Keratinocyte (primary cell): Measurements from ENCODE around the gene NTNG2. TPM values are rescaled to one million over a fixed set of nuclear protein-coding genes. Genes with fewer than 3 reads are reported as not detected.

Experiments
- DNase-seq: peaks from one replicate; pipeline ENCODE4 v3.0.0-alpha.2; 2011; ENCODE audit warnings: low read depth, missing footprints, low spot score
- FAIRE-seq: peaks from 2 replicates; lab custom pipeline; 2011; peaks lifted over from hg19 to GRCh38; lab: Jason Lieb, UNC
- H2AFZ ChIP-seq: 2 replicates; pipeline ENCODE4 v1.6.0; 2012; ENCODE audit warnings: low read length, control low read depth, inconsistent platforms; ENCODE audit not compliant: control insufficient read depth
- H3K27ac ChIP-seq: 2 replicates; pipeline ENCODE4 v1.5.1; 2011; ENCODE audit warnings: low read length; ENCODE audit not compliant: control insufficient read depth, insufficient read depth
- H3K27me3 ChIP-seq: 3 replicates; pipeline ENCODE4 v1.6.0; 2011; ENCODE audit warnings: low read length; ENCODE audit not compliant: control insufficient read depth, insufficient read depth; ENCODE audit errors: extremely low read depth
- H3K36me3 ChIP-seq, 2 experiments: 2 replicates in 1 of 2; 3 replicates in 1 of 2; pipeline ENCODE4 v1.5.1; 2011; ENCODE audit warnings: low read length in 2 of 2, mild to moderate bottlenecking in 1 of 2; ENCODE audit not compliant: control insufficient read depth in 2 of 2, insufficient read depth in 2 of 2; ENCODE audit errors: extremely low read depth in 1 of 2
- H3K4me1 ChIP-seq: 3 replicates; pipeline ENCODE4 v1.5.1; 2011; ENCODE audit warnings: low read length; ENCODE audit not compliant: control insufficient read depth, insufficient read depth; ENCODE audit errors: extremely low read depth
- H3K4me2 ChIP-seq: 3 replicates; pipeline ENCODE4 v1.6.0; 2011; ENCODE audit warnings: low read depth, low read length; ENCODE audit not compliant: control insufficient read depth, insufficient read depth; ENCODE audit errors: extremely low read depth
- H3K4me3 ChIP-seq, 3 experiments: fragments of 200-600 bp in 1 of 3; sonication (generic) in 1 of 3; 2 replicates in 2 of 3; 3 replicates in 1 of 3; pipeline ENCODE4 v1.5.1; 2011 to 2016; ENCODE audit warnings: low read length in 3 of 3, mild to moderate bottlenecking in 3 of 3, control low read depth in 2 of 3, inconsistent platforms in 1 of 3, low read depth in 1 of 3, mixed read lengths in 1 of 3, mixed run types in 1 of 3, moderate library complexity in 1 of 3; ENCODE audit not compliant: control insufficient read depth in 2 of 3, insufficient read depth in 2 of 3; ENCODE audit errors: extremely low read depth in 1 of 3
- H3K79me2 ChIP-seq: 2 replicates; pipeline ENCODE4 v1.6.0; 2012; ENCODE audit warnings: low read length; ENCODE audit not compliant: control insufficient read depth, insufficient read depth
- H3K9ac ChIP-seq: 3 replicates; pipeline ENCODE4 v1.6.0; 2011; ENCODE audit warnings: low read length; ENCODE audit not compliant: control insufficient read depth, insufficient read depth; ENCODE audit errors: extremely low read depth
- H3K9me1 ChIP-seq: 3 replicates; pipeline ENCODE4 v1.6.0; 2011; ENCODE audit warnings: low read length; ENCODE audit not compliant: control insufficient read depth, insufficient read depth; ENCODE audit errors: extremely low read depth
- H3K9me3 ChIP-seq: 2 replicates; pipeline ENCODE4 v1.5.1; 2012; ENCODE audit warnings: low read depth, low read length; ENCODE audit not compliant: control insufficient read depth
- H4K20me1 ChIP-seq: 3 replicates; pipeline ENCODE4 v1.6.0; 2011; ENCODE audit warnings: low read length; ENCODE audit not compliant: control insufficient read depth, insufficient read depth; ENCODE audit errors: extremely low read depth
- CTCF ChIP-seq, 3 experiments: IDR thresholded peaks in 1 of 3; conservative IDR thresholded peaks in 1 of 3; optimal IDR thresholded peaks in 1 of 3; 2 replicates in 2 of 3; 3 replicates in 1 of 3; pipeline versions ENCODE3 to v1.5.1; 2011; ENCODE audit warnings: low read length in 3 of 3, mild to moderate bottlenecking in 3 of 3, moderate library complexity in 2 of 3, control low read depth in 1 of 3, inconsistent platforms in 1 of 3; ENCODE audit not compliant: insufficient read depth in 2 of 3; ENCODE audit errors: extremely low read depth in 1 of 3
- EZH2 ChIP-seq: IDR thresholded peaks from one replicate; pipeline ENCODE4 v1.6.1; 2012; ENCODE audit warnings: inconsistent platforms, mild to moderate bottlenecking, low read length, moderate library complexity
- dilution Hi-C: fragments of 300-500 bp; cut with MboI; formaldehyde crosslinking; loops from one replicate; pipeline ENCODE4 v1.7.0; 2020; ENCODE audit warnings: low sequenced_read_pairs; ENCODE audit not compliant: extremely low pct_ligation_motif_present
- polyA plus RNA-seq, 5 experiments: library from polyadenylated mRNA; depleted of rRNA in 3 of 5; stranded (reverse) in 3 of 5; stranded (forward) in 1 of 5; unstranded in 1 of 5; fragments of >200 nt; gene quantifications; 1 replicate in 1 of 5; 2 replicates in 3 of 5; 3 replicates in 1 of 5; pipeline versions ENCODE4 v1.2.1 to v1.2.3, GENCODE V29; 2011 to 2012; ENCODE audit warnings: missing spikeins in 2 of 5, low read depth in 1 of 5, low replicate concordance in 1 of 5

Gene NTNG2
- polyA plus RNA-seq, 1 donor (not counting 4 experiments of a cell fraction or from before 2014, with no cell fraction given), result 0.05 TPM

DNA sequence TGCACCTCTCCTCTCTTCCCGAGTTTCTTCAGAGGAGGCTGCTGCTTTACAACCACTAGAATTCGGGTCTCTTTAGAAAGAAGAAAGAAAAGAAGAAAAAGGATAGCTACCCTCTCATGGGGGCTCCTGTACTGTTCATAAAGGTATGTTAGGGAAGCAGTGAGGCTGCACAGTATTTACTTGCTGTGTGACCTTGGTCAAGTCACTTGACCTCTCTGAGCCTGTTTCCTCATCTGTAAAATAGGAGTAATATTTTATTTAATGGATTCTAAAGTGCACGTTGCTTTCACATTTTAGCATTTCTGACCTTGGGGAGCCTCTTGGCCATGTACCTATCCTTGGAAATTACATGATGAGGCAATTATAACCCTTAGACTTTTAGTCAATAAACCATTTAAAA, 104.2 kb downstream of the NTNG2 start:
- Histone ChIP-seq H3K27ac (no peak overlapping the region), H3K27me3 (no peaks in the 10 kb centered on the region), H3K4me2 (no peak overlapping the region), H3K9me1 (no peaks in the 10 kb centered on the region), H4K20me1 (peaks cover 10% of the 10 kb centered on the region), H3K36me3 (peaks cover 27 to 35% of the 10 kb centered on the region in 2 experiments), H3K79me2 (no peaks in the 10 kb centered on the region), H3K4me3 (no peak overlapping the region), H3K9me3 (peaks cover 13% of the 10 kb centered on the region), H3K9ac (no peak overlapping the region), H3K4me1 (no peaks in the 10 kb centered on the region), H2AFZ (no peak overlapping the region)
- dilution Hi-C loops, result no loop called here
- no peak for FAIRE-seq
- no peak for DNase-seq
- TF ChIP-seq EZH2 (no peak), CTCF (optimal IDR thresholded peaks at IDR 0.05 in 1 of 3, IDR thresholded peaks at IDR 0.05 in 1 of 3, conservative IDR thresholded peaks at IDR 0.05 in 1 of 3; ENCODE audit: extremely low read depth in 1 of 3, insufficient read depth in 2 of 3, low read length in 3 of 3) (no peak)

GRCh38 chr9:132267660-132268059, 105.8 kb downstream of the NTNG2 start:
- Histone ChIP-seq H3K36me3 (peaks cover 27 to 42% of the 10 kb centered on the region in 2 experiments), H3K9ac (no peak overlapping the region), H3K27me3 (no peaks in the 10 kb centered on the region), H3K4me2 (no peak overlapping the region), H4K20me1 (peaks cover 7% of the 10 kb centered on the region), H3K9me3 (peaks cover 13% of the 10 kb centered on the region), H3K79me2 (no peaks in the 10 kb centered on the region), H3K27ac (no peak overlapping the region), H3K4me3 (no peak overlapping the region), H2AFZ (no peak overlapping the region), H3K9me1 (no peaks in the 10 kb centered on the region), H3K4me1 (no peaks in the 10 kb centered on the region)
- DNase-seq, result no peak
- dilution Hi-C loops, result no loop called here
- no peak for TF ChIP-seq EZH2
- no peak for TF ChIP-seq CTCF (optimal IDR thresholded peaks at IDR 0.05 in 1 of 3, IDR thresholded peaks at IDR 0.05 in 1 of 3, conservative IDR thresholded peaks at IDR 0.05 in 1 of 3; ENCODE audit: extremely low read depth in 1 of 3, insufficient read depth in 2 of 3, low read length in 3 of 3)
- FAIRE-seq, result no peak
